Measurements from ENCODE around the gene P3H1.

GRCh38 chr1:42774928-42775526 is 8.2 kb upstream of the P3H1 start:
- no peak for TF ChIP-seq CTCF (IDR thresholded peaks at IDR 0.05)
- TF ChIP-seq POLR2A (IDR thresholded peaks at IDR 0.05), result no peak

Measured in uterus (tissue), 2 donors.